GM12878 (cell line): ENCODE results near the gene POU1F1. TPM values are rescaled to one million over a fixed set of nuclear protein-coding genes. Genes with fewer than 3 reads are reported as not detected.

ENCODE experiments used
- ATAC-seq: fragments of 200-7000 bp; cut with Tn5 transposase; 3 replicates; pipeline ENCODE4 v1.9.1; 2020; ENCODE audit warnings: mild to moderate bottlenecking, moderate library complexity
- BruUV-seq: library from RNA; stranded (reverse); fragments of 400-500 nt; replicated peaks from 2 replicates; lab custom pipeline; 2021; lab: Mats Ljungman, UMichigan
- CTCF ChIA-PET: fragments of 300-600 bp; sonication (Branson Sonifier 250); formaldehyde crosslinking; extraction: SDS; loops from one replicate; lab custom pipeline; 2021; ENCODE audit warnings: inconsistent platforms; lab: Yijun Ruan, JAX
- POLR2A ChIA-PET: fragments of 350-600 bp; formaldehyde crosslinking; extraction: SDS; loops from one replicate; lab custom pipeline; 2021; ENCODE audit warnings: inconsistent platforms; lab: Charles Lee
- RAD21 ChIA-PET: fragments of 300-600 bp; sonication (Branson Sonifier 250); formaldehyde crosslinking; loops from one replicate; lab custom pipeline; 2023; ENCODE audit warnings: antibody characterized with exemption; ENCODE audit not compliant: unreplicated experiment; lab: Charles Lee
- SMC1A ChIA-PET: fragments of 300-600 bp; sonication (Branson Sonifier 250); formaldehyde crosslinking; loops from one replicate; lab custom pipeline; 2023; ENCODE audit not compliant: unreplicated experiment, uncharacterized antibody; lab: Charles Lee
- DNase-seq: peaks from one replicate; pipeline ENCODE4 v3.0.0-alpha.2; 2011; ENCODE audit warnings: low read depth, low spot score
- FAIRE-seq: peaks from 3 replicates; lab custom pipeline; 2011; peaks lifted over from hg19 to GRCh38; lab: Jason Lieb, UNC
- H2AFZ ChIP-seq: 2 replicates; pipeline ENCODE4 v1.6.0; 2011; ENCODE audit warnings: low read depth, low read length, control low read depth; ENCODE audit not compliant: control insufficient read depth
- H3K27ac ChIP-seq: 2 replicates; pipeline ENCODE4 v1.5.1; 2011; ENCODE audit warnings: control low read depth; ENCODE audit not compliant: control insufficient read depth, insufficient read depth
- H3K27me3 ChIP-seq, 2 experiments: replicated peaks in 1 of 2; 2 replicates each; pipeline versions ENCODE4 v1.6.0 to v1.6.1; 2011; ENCODE audit warnings: low read length in 1 of 2; ENCODE audit not compliant: control insufficient read depth in 2 of 2, insufficient read depth in 2 of 2
- H3K36me3 ChIP-seq, 2 experiments: 2 replicates each; pipeline ENCODE4 v1.5.1; 2011; ENCODE audit warnings: low read length in 1 of 2; ENCODE audit not compliant: control insufficient read depth in 2 of 2, insufficient read depth in 2 of 2
- H3K4me1 ChIP-seq: 2 replicates; pipeline ENCODE4 v1.6.1; 2011; ENCODE audit warnings: mild to moderate bottlenecking, low read length, moderate library complexity, mixed read lengths; ENCODE audit not compliant: control insufficient read depth, insufficient read depth
- H3K4me2 ChIP-seq: 2 replicates; pipeline ENCODE4 v1.6.0; 2011; ENCODE audit warnings: control low read depth; ENCODE audit not compliant: control insufficient read depth, insufficient read depth
- H3K4me3 ChIP-seq: fragments of 200-600 bp; sonication (generic); 2 replicates; pipeline ENCODE4 v1.5.1; 2016
- H3K79me2 ChIP-seq: 2 replicates; pipeline ENCODE4 v1.6.0; 2011; ENCODE audit warnings: low read length; ENCODE audit not compliant: control insufficient read depth, insufficient read depth
- H3K9ac ChIP-seq: 2 replicates; pipeline ENCODE4 v1.8.0; 2011; ENCODE audit warnings: low read length, control low read depth, mixed read lengths; ENCODE audit not compliant: control insufficient read depth, insufficient read depth
- H3K9me3 ChIP-seq: replicated peaks from 3 replicates; pipeline ENCODE4 v1.5.1; 2011; ENCODE audit warnings: mild to moderate bottlenecking, low read length; ENCODE audit not compliant: control insufficient read depth, insufficient read depth
- H4K20me1 ChIP-seq: 2 replicates; pipeline ENCODE4 v1.6.0; 2011; ENCODE audit not compliant: control insufficient read depth, insufficient read depth
- CBX5 ChIP-seq: sonication (generic); IDR thresholded peaks from 2 replicates; pipeline ENCODE4 v1.6.1; 2016; ENCODE audit warnings: low read depth, moderate library complexity, mild to moderate bottlenecking, inconsistent platforms
- CREM ChIP-seq: IDR thresholded peaks from 2 replicates; pipeline ENCODE4 v1.6.1; 2014; ENCODE audit warnings: antibody characterized with exemption, low read depth
- EGR1 ChIP-seq, 2 experiments: IDR thresholded peaks; 1 replicate in 1 of 2; 2 replicates in 1 of 2; pipeline ENCODE4 v1.6.1; 2011 to 2012; ENCODE audit warnings: low read depth in 2 of 2, low read length in 2 of 2, borderline replicate concordance in 1 of 2, mild to moderate bottlenecking in 1 of 2, moderate library complexity in 1 of 2
- HDAC6 ChIP-seq: fragments of 200-600 bp; sonication (generic); IDR thresholded peaks from one replicate; pipeline ENCODE4 v1.8.0; 2017; ENCODE audit warnings: antibody characterized with exemption; ENCODE audit not compliant: unreplicated experiment
- MYB ChIP-seq: fragments of 150-350 bp; IDR thresholded peaks from 2 replicates; pipeline ENCODE4 v1.6.1; 2014; ENCODE audit warnings: mild to moderate bottlenecking, low read depth, low read length, borderline replicate concordance
- NFIC ChIP-seq: IDR thresholded peaks from 2 replicates; pipeline ENCODE4 v1.6.1; 2012; ENCODE audit warnings: low read depth, mild to moderate bottlenecking, inconsistent platforms, low read length, moderate library complexity
- SIX5 ChIP-seq: IDR thresholded peaks from 2 replicates; pipeline ENCODE4 v1.6.1; 2011; ENCODE audit warnings: mild to moderate bottlenecking, low read depth, low read length, moderate library complexity; ENCODE audit not compliant: severe bottlenecking
- TCF3 ChIP-seq: IDR thresholded peaks from 2 replicates; pipeline ENCODE4 v1.6.1; 2012; ENCODE audit warnings: low read depth, mild to moderate bottlenecking, low read length, borderline replicate concordance; ENCODE audit not compliant: insufficient read depth
- WRNIP1 ChIP-seq: IDR thresholded peaks from 2 replicates; pipeline ENCODE4 v1.6.1; 2011; ENCODE audit warnings: low read depth, low read length, improper control_type of control experiment, borderline replicate concordance
- ZNF384 ChIP-seq: IDR thresholded peaks from 2 replicates; pipeline ENCODE4 v1.6.1; 2012; ENCODE audit warnings: low read depth, mild to moderate bottlenecking, low read length, improper control_type of control experiment, borderline replicate concordance
- WGBS: methylation state at CpG from one replicate; pipeline ENCODE4 v1.1.6; 2016; ENCODE audit warnings: low lambda C conversion rate; ENCODE audit not compliant: insufficient replicate concordance, insufficient coverage; ENCODE audit errors: missing lambda C conversion rate; 5-methylcytosine and 5-hydroxymethylcytosine counted together
- in situ Hi-C: fragments of 300-500 bp; cut with MboI; formaldehyde crosslinking; loops from 9 replicates; pipeline ENCODE4 v1.14.3; 2018; ENCODE audit warnings: mixed read lengths
- intact Hi-C: fragments of 100-400 bp; cut with micrococcal nuclease; formaldehyde crosslinking; loops from one replicate; pipeline ENCODE4 v1.14.2; 2022; ENCODE audit not compliant: unreplicated experiment
- polyA plus RNA-seq, 11 experiments: library from polyadenylated mRNA; depleted of rRNA in 4 of 11; unstranded in 6 of 11; stranded (reverse) in 5 of 11; fragments of >200 nt; fragmentation: Nextera tagmentation in 4 of 11; fragmentation: Illumina TruSeq in 1 of 11; extraction: Ambion mirVana in 4 of 11; extraction: Trizol in 1 of 11; gene quantifications; 1 replicate in 1 of 11; 2 replicates in 10 of 11; pipeline versions ENCODE4 v1.2.1 to v1.2.3, GENCODE V29; 2011 to 2016; ENCODE audit warnings: inconsistent platforms in 2 of 11, missing spikeins in 2 of 11, low read depth in 1 of 11
- total RNA-seq, 4 experiments: library from RNA; depleted of rRNA in 3 of 4; stranded (reverse); fragments of >200 nt in 3 of 4; fragmentation: Illumina TruSeq in 1 of 4; extraction: Trizol in 1 of 4; gene quantifications; 2 replicates each; pipeline versions ENCODE4 v1.2.1 to v1.2.3, GENCODE V29; 2013 to 2021
- TF ChIP-seq, protein P1 (sequence below): fragments of 450-650 bp; IDR thresholded peaks from 2 replicates; pipeline ENCODE4 v1.6.1; 2017; ENCODE audit warnings: mild to moderate bottlenecking, low read depth, inconsistent platforms; ENCODE audit not compliant: poor library complexity, severe bottlenecking

The POU1F1 gene
- total and polyA plus RNA-seq, 10 of the 15 experiments (the other 5 are each of a cell fraction or from before 2014, with no cell fraction given) = 0.04 TPM; not detected in 9

DNA sequence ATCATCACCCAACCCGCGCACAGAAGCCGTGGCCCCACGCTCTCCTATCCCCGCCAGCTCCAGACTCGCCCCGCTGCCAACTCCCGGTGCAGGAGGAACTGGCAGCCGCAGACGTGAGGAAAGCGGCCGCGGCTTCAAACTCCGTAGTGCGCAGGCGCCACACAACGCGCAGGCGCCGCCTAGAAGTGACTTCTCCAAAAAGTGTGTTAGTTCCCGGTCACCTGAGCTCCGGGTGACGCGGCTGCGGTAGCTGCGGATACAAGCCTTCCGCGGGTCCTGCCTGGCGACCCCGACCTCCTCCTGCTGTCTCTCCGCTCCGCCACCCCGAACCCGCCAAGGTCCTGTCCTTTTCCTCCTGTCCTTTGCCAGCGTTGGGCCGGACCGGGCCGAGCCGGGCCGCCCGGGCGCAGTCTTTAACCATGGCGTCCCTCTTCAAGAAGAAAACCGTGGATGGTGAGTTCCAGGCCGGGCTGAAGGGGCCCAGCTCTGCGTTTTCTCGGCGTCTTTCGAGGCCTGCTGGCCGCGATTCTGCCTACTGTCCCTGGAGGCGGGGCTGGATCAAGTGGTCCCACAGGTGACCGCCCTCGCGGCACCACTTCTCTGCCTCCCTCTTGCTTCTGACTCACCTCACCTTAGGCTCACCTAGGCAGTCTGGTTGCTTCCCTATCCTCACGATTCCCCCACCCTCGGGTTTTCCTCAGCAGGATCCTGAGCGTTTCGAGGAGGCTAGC lies 49.1 kb downstream of the POU1F1 start, which contains the start of gene CHMP2B (continued):
- TF ChIP-seq EGR1 (IDR thresholded peaks at IDR 0.05; ENCODE audit: borderline replicate concordance in 1 of 2, low read depth in 2 of 2, low read length in 2 of 2) (no peak), TCF3 (no peak), WRNIP1 (no peak), HDAC6 (no peak)

DNA sequence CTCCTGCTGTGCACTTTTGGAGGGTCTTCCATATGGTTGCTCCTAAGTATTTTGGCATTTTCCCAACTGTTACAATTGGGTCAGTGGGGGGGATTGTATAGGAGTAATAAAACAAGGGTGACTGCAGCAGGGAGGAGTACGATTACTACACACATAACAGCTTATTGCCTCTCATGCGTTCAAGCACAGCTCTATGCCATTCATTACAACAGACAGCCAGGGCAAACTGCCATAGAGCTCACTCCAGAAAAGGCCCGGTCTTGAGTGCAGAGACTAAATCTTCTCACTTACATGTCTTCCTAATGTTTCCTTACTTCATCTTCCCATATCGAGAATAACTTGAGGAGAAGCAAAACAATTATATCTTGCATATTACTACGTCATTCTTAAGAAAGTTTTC lies 50.7 kb downstream of the POU1F1 start:
- H4K20me1 ChIP-seq = no peaks in the 10 kb centered on the region
- FAIRE-seq (no peak), DNase-seq (no peak), ATAC-seq (no peak)
- H3K4me1 ChIP-seq = no peaks in the 10 kb centered on the region; the same call in 1 of the 2 replicates
- H3K27me3 ChIP-seq = no peaks in the 10 kb centered on the region
- ChIA-PET SMC1A (interaction anchor here (0.6 to 1.3 kb wide), 3 partner anchors 25 to 1251 kb away, joined by 3 read pairs; no protein-coding TSS in a partner anchor), CTCF (interaction anchor here (3.9 kb wide), 1 partner anchor 35 kb away, joined by 20 read pairs; no protein-coding TSS in a partner anchor), POLR2A (interaction anchor here (0.9 kb wide), 1 partner anchor 11 kb away, joined by 3 read pairs; no protein-coding TSS in a partner anchor), RAD21 (no interaction called here)
- TF ChIP-seq MYB = no peak
- TF ChIP-seq, protein P1, sequence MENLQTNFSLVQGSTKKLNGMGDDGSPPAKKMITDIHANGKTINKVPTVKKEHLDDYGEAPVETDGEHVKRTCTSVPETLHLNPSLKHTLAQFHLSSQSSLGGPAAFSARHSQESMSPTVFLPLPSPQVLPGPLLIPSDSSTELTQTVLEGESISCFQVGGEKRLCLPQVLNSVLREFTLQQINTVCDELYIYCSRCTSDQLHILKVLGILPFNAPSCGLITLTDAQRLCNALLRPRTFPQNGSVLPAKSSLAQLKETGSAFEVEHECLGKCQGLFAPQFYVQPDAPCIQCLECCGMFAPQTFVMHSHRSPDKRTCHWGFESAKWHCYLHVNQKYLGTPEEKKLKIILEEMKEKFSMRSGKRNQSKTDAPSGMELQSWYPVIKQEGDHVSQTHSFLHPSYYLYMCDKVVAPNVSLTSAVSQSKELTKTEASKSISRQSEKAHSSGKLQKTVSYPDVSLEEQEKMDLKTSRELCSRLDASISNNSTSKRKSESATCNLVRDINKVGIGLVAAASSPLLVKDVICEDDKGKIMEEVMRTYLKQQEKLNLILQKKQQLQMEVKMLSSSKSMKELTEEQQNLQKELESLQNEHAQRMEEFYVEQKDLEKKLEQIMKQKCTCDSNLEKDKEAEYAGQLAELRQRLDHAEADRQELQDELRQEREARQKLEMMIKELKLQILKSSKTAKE = no peak
- no peak for TF ChIP-seq NFIC
- no peak for TF ChIP-seq CREM
- no peak for TF ChIP-seq CBX5
- TF ChIP-seq SIX5 = no peak
- no peak for TF ChIP-seq ZNF384
- no TSS peak for BruUV-seq
- no peaks in the 10 kb centered on the region for H3K9me3 ChIP-seq
- intact Hi-C loops (no loop called here), in situ Hi-C loops (no loop called here)
- 46% methylated on average over 5 of the region's 5 CpGs for WGBS
- no peak overlapping the region for H2AFZ ChIP-seq
- H3K9ac ChIP-seq = no peak overlapping the region
- H3K4me3 ChIP-seq = no peak overlapping the region
- H3K79me2 ChIP-seq = peaks cover 17% of the 10 kb centered on the region
- H3K36me3 ChIP-seq = no peaks in the 10 kb centered on the region
- no peak overlapping the region for H3K4me2 ChIP-seq
- H3K27ac ChIP-seq = no peak overlapping the region
